ENCODE results near the gene GIGYF1.
A peak's percentile ranks its signal among the peaks of the same experiment; 100 is the strongest.

The GIGYF1 gene

GRCh38 chr7:100655908-100656674, 38.0 kb downstream of the GIGYF1 start, which contains the start of gene ACTL6B:
TSS of gene ACTL6B (minus strand) at chr7:100656448. CDS start at chr7:100656354, 94 bp downstream.
- intact Hi-C loops (cut with DNase I): no loop called here
- peak; percentile 60 to 93 (median 84) for DNase-seq

DNA sequence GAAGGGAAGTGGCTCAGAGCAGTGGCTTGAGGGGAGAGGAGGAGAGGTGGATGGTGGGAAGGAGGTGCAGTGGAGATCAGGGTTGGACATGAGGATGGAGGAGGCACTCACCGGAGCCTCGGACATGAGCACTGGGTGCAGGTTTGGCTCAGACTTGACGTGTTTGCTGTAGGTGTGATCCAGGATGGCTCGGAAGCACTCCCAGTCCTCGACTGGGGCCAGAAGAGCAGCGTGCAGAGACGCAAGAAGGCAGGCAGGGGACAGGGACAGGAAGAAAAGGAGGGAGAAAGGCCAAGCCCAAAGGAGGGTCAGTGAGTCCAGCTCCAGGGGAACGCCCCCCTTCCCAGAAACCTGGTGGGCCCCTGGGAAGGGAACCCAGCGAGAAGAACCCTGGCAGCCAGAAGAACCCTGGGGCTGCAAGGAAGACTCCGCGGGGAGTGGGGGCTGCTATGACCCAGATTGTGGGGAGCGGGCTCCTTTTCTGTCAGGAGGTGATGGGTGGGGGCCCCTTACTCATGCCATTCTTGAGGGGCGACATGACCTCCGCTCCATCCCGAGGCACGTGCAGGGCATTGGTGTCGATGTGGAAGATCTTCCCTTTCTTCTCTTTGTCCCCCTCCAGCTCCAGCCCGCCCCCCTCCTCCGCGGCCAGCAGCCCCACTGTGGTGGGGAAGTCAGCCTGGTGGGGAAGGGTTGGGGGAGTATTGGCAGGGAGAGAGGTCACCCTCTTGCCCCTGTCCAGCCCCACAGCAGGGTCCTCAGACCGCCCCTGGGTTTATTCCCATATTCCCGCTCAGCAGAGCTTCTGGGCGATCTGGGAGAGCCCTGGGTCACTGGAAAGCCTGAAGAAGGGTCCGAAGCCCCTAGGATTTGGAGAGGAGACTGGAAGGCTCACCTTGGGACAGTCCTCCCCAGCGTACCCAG, 38.9 kb downstream of the GIGYF1 start:
- DNase-seq: no peak
- intact Hi-C loops (cut with DNase I): no loop called here

- intact Hi-C loops (cut with DNase I): no loop called here
- no peak for DNase-seq
Observed at GRCh38 chr7:100649826-100650565, 44.1 kb downstream of the GIGYF1 start.

DNA sequence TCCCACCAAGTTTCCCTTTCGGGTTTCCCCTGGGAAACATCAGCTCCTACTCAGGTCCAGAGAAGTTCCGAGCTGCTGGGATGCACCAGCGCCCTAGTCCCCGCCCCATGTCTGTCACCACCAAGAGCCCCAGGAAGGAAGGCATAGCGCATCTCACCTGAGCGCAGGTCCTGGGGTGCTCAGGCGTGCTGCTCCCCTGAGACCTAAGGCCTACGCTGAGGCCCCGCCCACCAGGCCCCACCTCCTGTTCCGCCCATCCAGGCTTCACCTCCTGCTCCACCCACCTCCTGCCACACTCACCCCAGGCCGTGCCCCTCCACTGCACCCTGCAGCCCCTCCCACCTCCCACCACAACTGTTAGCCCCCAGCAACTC, 51.5 kb downstream of the GIGYF1 start:
- DNase-seq: peak in 8 of 42 donors; percentile 9 to 40 (median 26)
- intact Hi-C loops (cut with DNase I): no loop called here

DNA sequence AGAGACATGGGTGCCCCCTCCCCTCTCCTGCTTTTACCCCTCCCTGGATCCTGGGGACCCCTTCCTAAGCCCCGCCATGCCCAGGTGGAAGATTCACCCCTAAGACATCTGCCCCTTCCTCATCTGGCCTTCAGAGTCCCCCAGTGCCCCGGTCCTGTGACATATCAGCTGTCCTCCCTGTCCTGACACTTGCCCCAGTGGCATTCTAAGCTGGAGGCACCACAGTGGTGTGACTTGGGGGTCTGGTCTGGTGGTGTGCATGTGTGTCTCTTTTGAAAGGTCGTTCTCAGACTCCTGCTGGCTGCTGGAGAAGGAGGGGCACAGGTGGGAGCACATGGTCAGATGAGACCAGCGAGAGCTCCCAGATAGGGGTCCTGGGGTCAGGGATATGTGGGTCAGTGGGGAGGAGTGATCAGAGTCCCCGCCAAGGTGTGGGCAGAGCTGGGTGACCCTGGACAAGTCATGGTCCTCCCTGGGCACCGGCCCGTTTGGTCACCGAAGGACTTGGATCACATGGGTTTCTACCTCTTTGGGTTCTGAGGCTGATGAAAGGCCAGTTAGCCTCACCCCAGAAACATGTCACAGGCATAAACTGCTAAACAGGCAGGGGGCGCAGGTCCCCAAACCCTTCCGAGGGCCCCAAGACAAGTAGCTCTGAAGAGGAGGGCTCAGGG, 52.1 kb downstream of the GIGYF1 start:
- intact Hi-C loops (cut with DNase I): no loop called here
- no peak for DNase-seq

- DNase-seq: no peak
Observed at GRCh38 chr7:100641463-100641859, 52.6 kb downstream of the GIGYF1 start, which contains the start of gene TFR2. TSS of gene TFR2 (minus strand) at chr7:100641552. CDS start at chr7:100641509, 43 bp downstream.

DNA sequence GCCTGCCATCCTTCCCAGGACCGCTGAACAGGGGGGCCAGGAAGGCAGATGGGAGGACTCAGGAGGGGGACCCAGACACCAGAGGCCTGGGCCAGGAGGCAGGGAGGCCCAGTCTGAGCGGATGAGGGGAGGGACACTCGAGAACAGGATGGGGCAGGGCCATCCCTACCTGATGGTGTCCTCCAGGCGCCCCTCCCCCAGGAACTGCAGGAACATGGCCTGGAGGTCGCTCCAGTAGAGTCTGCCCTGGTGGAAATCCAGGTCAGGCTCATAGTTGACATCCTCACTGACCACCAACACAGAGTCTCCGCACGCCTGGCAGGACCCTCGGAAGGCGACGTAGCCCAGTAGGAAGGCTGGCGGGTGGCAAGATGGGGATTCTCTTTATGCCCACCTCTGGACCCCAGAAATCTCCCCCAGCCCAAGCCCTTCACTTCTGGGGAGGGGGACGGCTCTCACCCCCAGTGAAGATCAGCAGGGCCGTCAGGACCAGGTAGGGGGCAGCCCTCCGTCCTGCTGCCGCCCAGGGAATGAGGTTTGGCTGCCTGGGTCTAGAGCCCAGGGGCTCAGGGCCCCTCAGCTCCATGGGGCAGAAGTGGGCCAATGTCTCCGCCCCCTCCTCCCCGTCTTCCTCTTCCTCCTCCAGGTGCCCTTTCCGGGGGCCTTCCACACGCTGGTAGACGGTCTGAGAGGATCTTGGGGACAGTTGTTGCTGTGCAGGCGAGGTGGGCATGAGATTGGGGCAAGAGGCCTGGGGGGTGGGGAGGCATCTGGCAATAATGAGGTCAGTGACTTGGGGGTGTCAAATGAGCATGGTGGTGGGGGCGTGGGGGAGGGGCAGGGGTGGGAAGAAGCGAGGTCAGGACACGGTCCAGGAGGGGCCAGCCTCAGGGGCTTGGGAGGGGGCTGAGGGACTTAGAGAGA, 53.3 kb downstream of the GIGYF1 start:
- intact Hi-C loops (cut with DNase I): no loop called here
- DNase-seq: no peak

More at GRCh38 chr7:100641463-100641859, 52.6 kb downstream of the GIGYF1 start, which contains the start of gene TFR2:
- intact Hi-C loops (cut with DNase I): no loop called here

GRCh38 chr7:100639995-100640516, 54.0 kb downstream of the GIGYF1 start:
- peak in 2 of 42 donors; percentile 21 to 27 for DNase-seq
- intact Hi-C loops (cut with DNase I): no loop called here

GRCh38 chr7:100632951-100633717, 60.9 kb downstream of the GIGYF1 start:
- intact Hi-C loops (cut with DNase I): no loop called here
- peak in 27 of 42 donors; percentile 18 to 61 (median 39) for DNase-seq

GRCh38 chr7:100630066-100630465, 64.0 kb downstream of the GIGYF1 start:
- no peak for DNase-seq
- intact Hi-C loops (cut with DNase I): no loop called here
